Kidney (tissue), 14 donors: ENCODE results near the gene KCNAB1. TPM values are rescaled to one million over a fixed set of nuclear protein-coding genes. Genes with fewer than 3 reads are reported as not detected.
A peak's percentile ranks its signal among the peaks of the same experiment; 100 is the strongest.

ENCODE experiments used
- DNase-seq, 5 donors: peaks; one replicate each; pipeline ENCODE4 v3.0.0-alpha.2; 2013 to 2020
- FAIRE-seq: peaks from 2 replicates; lab custom pipeline; 2012; peaks lifted over from hg19 to GRCh38; lab: Jason Lieb, UNC
- H3K27ac ChIP-seq, 2 donors: one replicate each; pipeline ENCODE4 v1.7.0; 2013; ENCODE audit warnings: low read depth in 2 of 2, low read length in 2 of 2, inconsistent platforms in 1 of 2
- H3K27me3 ChIP-seq: one replicate; pipeline ENCODE4 v1.7.1; 2013; ENCODE audit warnings: low read length, inconsistent platforms; ENCODE audit not compliant: control insufficient read depth, insufficient read depth
- H3K36me3 ChIP-seq, 3 donors: one replicate each; pipeline versions ENCODE4 v1.7.0 to v1.7.1; 2013; ENCODE audit warnings: low read length in 3 of 3, control low read depth in 1 of 3, inconsistent platforms in 1 of 3; ENCODE audit not compliant: insufficient read depth in 3 of 3, control insufficient read depth in 2 of 3
- H3K4me1 ChIP-seq, 3 donors: one replicate each; pipeline versions ENCODE4 v1.7.0 to v1.7.1; 2013; ENCODE audit warnings: low read length in 3 of 3, inconsistent platforms in 1 of 3, low read depth in 1 of 3; ENCODE audit not compliant: control insufficient read depth in 2 of 3, insufficient read depth in 2 of 3
- H3K4me3 ChIP-seq, 3 donors: one replicate each; pipeline versions ENCODE4 v1.7.0 to v1.8.1; 2013; ENCODE audit warnings: low read length in 3 of 3, control low read depth in 1 of 3, inconsistent platforms in 1 of 3
- H3K9ac ChIP-seq, 3 donors: one replicate each; pipeline versions ENCODE4 v1.7.0 to v1.7.1; 2013; ENCODE audit warnings: low read length in 3 of 3, control low read depth in 1 of 3, inconsistent platforms in 1 of 3
- H3K9me3 ChIP-seq, 3 donors: one replicate each; pipeline versions ENCODE4 v1.7.0 to v1.7.1; 2013; ENCODE audit warnings: low read length in 3 of 3, control low read depth in 1 of 3, inconsistent platforms in 1 of 3; ENCODE audit not compliant: control insufficient read depth in 2 of 3, insufficient read depth in 1 of 3
- intact Hi-C: fragments of 100-400 bp; cut with DNase I; formaldehyde crosslinking; loops from one replicate; pipeline ENCODE4 v1.11.1; 2022
- polyA plus RNA-seq: library from polyadenylated mRNA; stranded (reverse); fragments of 350-450 nt; fragmentation: Illumina TruSeq; extraction: RNeasy Lipid Tissue Mini Kit (QIAGEN cat#74804); gene quantifications from one replicate; pipeline ENCODE4 v1.2.3, GENCODE V29; 2014; ENCODE audit warnings: low read depth, low replicate concordance; ENCODE audit not compliant: insufficient read depth
- total RNA-seq: library from RNA; stranded (reverse); fragmentation: NEBNext Ultra II Directional; extraction: Animal tissue kit (Norgen Biotek cat#: 25700); gene quantifications from one replicate; pipeline ENCODE4 v1.2.1, GENCODE V29; 2021
- TF ChIP-seq, protein P1 (sequence below): IDR thresholded peaks from 3 replicates; pipeline ENCODE4 v1.5.1; 2012; ENCODE audit warnings: mild to moderate bottlenecking, moderate library complexity, borderline replicate concordance; ENCODE audit not compliant: insufficient read depth; ENCODE audit errors: extremely low read depth
- donor health status: control.
- donor health status: control.
- donor health status: control.
- donor health status: control.
- donor health status: control.
- donor health status: DM: yes; HTN: yes; CAD: no.
- donor health status: Normal renal cell carcinoma (clear cell type).

KCNAB1 gene
- total and polyA plus RNA-seq, 2 donors from 2014 or later, result 1.7 to 6.6 TPM

DNA sequence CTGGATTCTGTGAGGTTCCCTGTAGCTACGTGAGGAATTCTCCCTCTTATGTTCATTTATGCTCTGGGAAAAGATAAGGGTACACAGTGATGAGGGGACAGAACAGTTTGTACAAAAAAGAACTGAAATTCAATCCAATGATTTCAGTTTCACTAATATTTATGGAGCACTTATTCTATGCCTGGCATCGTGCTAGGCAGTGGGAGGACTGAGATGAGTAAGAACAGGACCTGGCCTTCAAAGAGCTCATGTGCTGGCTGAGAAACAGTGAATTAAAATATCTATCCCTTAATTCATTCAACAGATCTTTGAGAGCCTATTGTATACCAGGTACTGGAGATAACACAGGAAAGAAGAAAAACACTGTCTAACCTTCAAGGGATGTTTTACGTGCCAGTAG, 412.4 kb downstream of the KCNAB1 start:
- Histone ChIP-seq H3K4me3 (no peak overlapping the region), H3K36me3 (no peaks in the 10 kb centered on the region), H3K27ac (no peak overlapping the region), H3K9me3 (no peaks in the 10 kb centered on the region), H3K9ac (no peak overlapping the region), H3K4me1 (peaks cover 0 to 33% (median 25%) of the 10 kb centered on the region in 3 donors), H3K27me3 (no peaks in the 10 kb centered on the region)
- FAIRE-seq (no peak), DNase-seq (no peak)
- TF ChIP-seq, protein P1, sequence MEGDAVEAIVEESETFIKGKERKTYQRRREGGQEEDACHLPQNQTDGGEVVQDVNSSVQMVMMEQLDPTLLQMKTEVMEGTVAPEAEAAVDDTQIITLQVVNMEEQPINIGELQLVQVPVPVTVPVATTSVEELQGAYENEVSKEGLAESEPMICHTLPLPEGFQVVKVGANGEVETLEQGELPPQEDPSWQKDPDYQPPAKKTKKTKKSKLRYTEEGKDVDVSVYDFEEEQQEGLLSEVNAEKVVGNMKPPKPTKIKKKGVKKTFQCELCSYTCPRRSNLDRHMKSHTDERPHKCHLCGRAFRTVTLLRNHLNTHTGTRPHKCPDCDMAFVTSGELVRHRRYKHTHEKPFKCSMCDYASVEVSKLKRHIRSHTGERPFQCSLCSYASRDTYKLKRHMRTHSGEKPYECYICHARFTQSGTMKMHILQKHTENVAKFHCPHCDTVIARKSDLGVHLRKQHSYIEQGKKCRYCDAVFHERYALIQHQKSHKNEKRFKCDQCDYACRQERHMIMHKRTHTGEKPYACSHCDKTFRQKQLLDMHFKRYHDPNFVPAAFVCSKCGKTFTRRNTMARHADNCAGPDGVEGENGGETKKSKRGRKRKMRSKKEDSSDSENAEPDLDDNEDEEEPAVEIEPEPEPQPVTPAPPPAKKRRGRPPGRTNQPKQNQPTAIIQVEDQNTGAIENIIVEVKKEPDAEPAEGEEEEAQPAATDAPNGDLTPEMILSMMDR, result no peak
- intact Hi-C loops, result no loop called here

DNA sequence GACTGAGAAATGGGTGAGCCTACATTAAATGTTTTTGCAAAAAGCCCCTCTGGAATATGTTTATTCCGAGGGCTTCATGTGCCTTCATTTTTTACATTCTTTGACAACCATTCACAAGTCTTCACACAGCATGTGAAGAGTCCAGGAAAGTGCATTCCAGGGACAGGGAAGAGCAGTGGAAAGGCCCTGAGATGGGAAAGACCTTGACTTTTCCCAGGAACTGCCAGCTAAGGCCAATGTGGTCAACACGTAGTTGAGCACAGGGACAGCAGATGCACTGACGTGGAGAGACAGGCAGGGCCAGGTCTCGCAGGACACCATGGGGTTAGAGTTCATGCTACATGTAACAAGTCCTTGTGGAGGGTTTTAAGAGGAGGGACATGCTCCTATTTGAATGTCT, 412.8 kb downstream of the KCNAB1 start:
- H3K9me3 ChIP-seq, result no peaks in the 10 kb centered on the region
- H3K36me3 ChIP-seq, result no peaks in the 10 kb centered on the region
- no peak overlapping the region for H3K9ac ChIP-seq
- intact Hi-C loops, result no loop called here
- H3K27ac ChIP-seq, result peak overlapping the region; percentile 75 to 81
- DNase-seq (no peak), FAIRE-seq (no peak)
- no peak overlapping the region for H3K4me3 ChIP-seq
- H3K4me1 ChIP-seq, result peaks cover 0 to 30% (median 25%) of the 10 kb centered on the region in 3 donors
- H3K27me3 ChIP-seq, result no peaks in the 10 kb centered on the region
- TF ChIP-seq, protein P1, result no peak

DNA sequence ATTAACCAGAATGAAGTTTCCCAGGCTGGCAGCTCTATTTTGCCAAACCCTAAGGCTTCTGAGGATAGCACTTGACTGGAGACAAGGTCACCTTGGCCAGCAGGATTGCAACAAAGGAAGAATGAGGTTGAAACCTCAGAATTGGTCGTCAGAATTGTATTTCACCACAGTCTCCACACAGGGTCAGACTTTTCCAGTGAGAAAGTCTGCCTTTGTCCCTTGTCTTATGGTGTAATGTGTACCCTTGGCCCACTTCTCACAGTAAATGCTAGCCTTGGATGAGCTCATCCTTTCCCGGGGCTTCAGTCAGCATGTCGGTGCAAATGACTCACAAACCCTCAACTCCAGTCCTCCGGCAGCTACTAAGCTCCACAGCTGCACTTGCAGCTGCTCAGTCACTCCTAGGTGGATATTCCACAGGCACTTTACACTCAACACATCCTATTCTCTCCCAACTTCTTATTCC, 414.8 kb downstream of the KCNAB1 start:
- peaks cover 3 to 8% (median 4%) of the 10 kb centered on the region in 3 donors for H3K36me3 ChIP-seq
- peak; percentile 96 for FAIRE-seq
- H3K4me3 ChIP-seq, result no peak overlapping the region
- H3K27me3 ChIP-seq, result no peaks in the 10 kb centered on the region
- TF ChIP-seq, protein P1, result peak; percentile 20
- intact Hi-C loops, result no loop called here
- DNase-seq, result peak in 4 of 5 donors; percentile 64 to 91 (median 78)
- peak overlapping the region in 2 of 3 donors; percentile 11 to 29 for H3K9ac ChIP-seq
- peaks cover 0 to 26% (median 25%) of the 10 kb centered on the region in 3 donors for H3K4me1 ChIP-seq
- H3K9me3 ChIP-seq, result no peaks in the 10 kb centered on the region
- H3K27ac ChIP-seq, result peak overlapping the region; percentile 75 to 81

DNA sequence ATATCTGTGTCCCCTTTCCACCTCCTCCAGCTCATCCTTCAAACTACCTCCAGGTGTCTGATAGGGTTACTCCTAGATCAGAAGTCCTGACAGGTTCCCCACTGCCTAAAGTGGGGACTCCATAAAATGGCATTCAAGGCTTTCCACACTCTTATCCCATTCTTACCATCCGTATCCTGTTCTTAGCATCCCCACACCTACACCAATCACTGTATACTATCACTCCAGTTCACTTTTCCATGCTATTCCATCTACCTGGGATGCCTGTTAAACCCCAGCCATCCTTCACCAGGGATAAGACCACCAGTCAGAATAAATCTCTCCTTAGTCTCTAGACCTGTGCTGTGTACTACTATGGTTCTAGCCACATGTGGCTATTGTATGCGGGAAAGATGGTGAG, 415.4 kb downstream of the KCNAB1 start:
- DNase-seq (no peak), FAIRE-seq (no peak)
- no peak overlapping the region for H3K4me3 ChIP-seq
- peak overlapping the region in 2 of 3 donors; percentile 18 to 29 for H3K9ac ChIP-seq
- peak overlapping the region; percentile 75 to 81 for H3K27ac ChIP-seq
- peaks cover 3 to 8% (median 4%) of the 10 kb centered on the region in 3 donors for H3K36me3 ChIP-seq
- TF ChIP-seq, protein P1, result no peak
- no peaks in the 10 kb centered on the region for H3K9me3 ChIP-seq
- intact Hi-C loops, result no loop called here
- peaks cover 0 to 26% (median 24%) of the 10 kb centered on the region in 3 donors for H3K4me1 ChIP-seq
- no peaks in the 10 kb centered on the region for H3K27me3 ChIP-seq
